Measurements from ENCODE around the gene CFAP20. TPM values are rescaled to one million over a fixed set of nuclear protein-coding genes. Genes with fewer than 3 reads are reported as not detected.

Gene CFAP20
- polyA plus RNA-seq, 2 of the 4 experiments (the other 2 are of a cell fraction): 45.3 to 53.1 TPM

DNA sequence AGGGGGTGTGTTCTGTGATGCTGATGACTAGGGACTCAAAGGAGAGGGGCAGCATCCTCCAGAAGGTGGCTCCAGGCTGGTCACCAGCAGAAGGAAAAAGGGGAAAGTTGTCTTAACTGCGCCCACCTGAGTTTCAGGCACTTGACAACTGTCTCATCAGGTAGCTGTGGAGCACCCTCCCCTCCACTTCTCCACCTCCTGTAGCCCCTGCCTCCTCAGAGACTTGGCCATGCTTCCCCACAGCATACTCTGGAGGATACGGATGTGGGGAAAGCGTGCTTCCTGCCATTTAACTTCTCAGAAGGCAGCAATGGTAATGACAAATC is 17.9 kb downstream of the CFAP20 start:
- Histone ChIP-seq H3K9me3 (no peaks in the 10 kb centered on the region), H3K27ac (no peak overlapping the region), H3K4me3 (no peak overlapping the region), H3K4me2 (no peak overlapping the region), H3K4me1 (no peaks in the 10 kb centered on the region)
- TF ChIP-seq RNF2 (IDR thresholded peaks at IDR 0.05; ENCODE audit: borderline replicate concordance, low read depth) (no peak), FOSL2 (IDR thresholded peaks at IDR 0.05) (no peak), FOSL2 (CRISPR knock-in tag; IDR thresholded peaks at IDR 0.05) (no peak), POLR2A (IDR thresholded peaks at IDR 0.05; ENCODE audit: low read length) (no peak), MAFK (IDR thresholded peaks at IDR 0.05; ENCODE audit: partially characterized antibody) (no peak), HOXB13 (CRISPR knock-in tag; IDR thresholded peaks at IDR 0.05; ENCODE audit: low read depth) (no peak), MYC (IDR thresholded peaks at IDR 0.05; ENCODE audit: borderline replicate concordance, low read length) (no peak), TFCP2L1 (CRISPR knock-in tag; IDR thresholded peaks at IDR 0.05) (no peak)
- TF ChIP-seq, protein P1, sequence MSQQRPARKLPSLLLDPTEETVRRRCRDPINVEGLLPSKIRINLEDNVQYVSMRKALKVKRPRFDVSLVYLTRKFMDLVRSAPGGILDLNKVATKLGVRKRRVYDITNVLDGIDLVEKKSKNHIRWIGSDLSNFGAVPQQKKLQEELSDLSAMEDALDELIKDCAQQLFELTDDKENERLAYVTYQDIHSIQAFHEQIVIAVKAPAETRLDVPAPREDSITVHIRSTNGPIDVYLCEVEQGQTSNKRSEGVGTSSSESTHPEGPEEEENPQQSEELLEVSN (IDR thresholded peaks at IDR 0.05; ENCODE audit: borderline replicate concordance, low read depth): no peak
- DNase-seq (ENCODE audit: low read depth in 1 of 2, low spot score in 1 of 2) (no peak), FAIRE-seq (no peak), ATAC-seq (no peak)
- WGBS (ENCODE audit: missing lambda C conversion rate): 92% methylated on average over 3 of the region's 3 CpGs
- ChIA-PET POLR2A (no interaction called here), CTCF (interaction anchor here (5.2 kb wide), 1 partner anchor 13 kb away, joined by 35 read pairs; no protein-coding TSS in a partner anchor)

GRCh38 chr16:58110571-58111301 is 18.4 kb downstream of the CFAP20 start:
- Histone ChIP-seq H3K4me2 (no peak overlapping the region), H3K27ac (no peak overlapping the region), H3K9me3 (no peaks in the 10 kb centered on the region), H3K4me1 (no peaks in the 10 kb centered on the region), H3K4me3 (no peak overlapping the region)
- POLR2A ChIA-PET: no interaction called here
- ATAC-seq (peak; percentile 27 to 41; a peak in 4 of 6 replicates), DNase-seq (ENCODE audit: low read depth in 1 of 2, low spot score in 1 of 2) (no peak), FAIRE-seq (no peak)
- CTCF ChIA-PET: interaction anchor here (0.9 to 5.2 kb wide), 4 partner anchors 11 to 83 kb away, joined by 3 to 35 read pairs (median 10); no protein-coding TSS in a partner anchor
- TF ChIP-seq HEYL (CRISPR knock-in tag; IDR thresholded peaks at IDR 0.05): no peak
- TF ChIP-seq FOXS1 (CRISPR knock-in tag; IDR thresholded peaks at IDR 0.05): no peak
- no peak for TF ChIP-seq MYC (IDR thresholded peaks at IDR 0.05; ENCODE audit: borderline replicate concordance, low read length)
- no peak for TF ChIP-seq EHF (CRISPR knock-in tag; IDR thresholded peaks at IDR 0.05)
- no peak for TF ChIP-seq HOXB13 (CRISPR knock-in tag; IDR thresholded peaks at IDR 0.05; ENCODE audit: low read depth)
- no peak for TF ChIP-seq EP300 (IDR thresholded peaks at IDR 0.05)
- no peak for TF ChIP-seq BCL3 (IDR thresholded peaks at IDR 0.05)
- 61% methylated on average over 12 of the region's 12 CpGs for WGBS (ENCODE audit: missing lambda C conversion rate)

DNA sequence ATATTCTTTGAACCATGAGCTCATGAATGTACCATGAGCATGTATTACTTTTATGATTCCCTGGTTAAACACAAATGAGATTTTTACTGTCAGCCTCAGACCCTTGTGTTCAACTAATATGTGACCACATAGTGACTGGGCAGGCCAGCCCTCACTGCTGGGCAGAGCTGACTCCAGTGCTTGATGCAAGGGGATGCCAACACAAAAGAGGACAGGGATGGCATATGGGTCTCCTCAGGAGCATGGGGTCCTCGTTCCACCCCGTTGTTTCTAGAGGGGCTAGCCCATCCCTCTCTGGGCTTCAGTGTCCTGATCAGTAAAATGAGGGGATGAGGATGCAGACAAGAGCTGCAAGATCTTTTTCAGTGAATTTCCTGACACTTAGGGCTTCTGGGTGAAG is 19.3 kb downstream of the CFAP20 start:
- Histone ChIP-seq H3K27ac (no peak overlapping the region), H3K4me3 (no peak overlapping the region), H3K4me1 (no peaks in the 10 kb centered on the region), H3K9me3 (no peaks in the 10 kb centered on the region), H3K4me2 (no peak overlapping the region)
- ChIA-PET CTCF (interaction anchor here (0.9 to 5.2 kb wide), 3 partner anchors 11 to 82 kb away, joined by 4 to 35 read pairs (median 15); no protein-coding TSS in a partner anchor), POLR2A (interaction anchor here (1.2 kb wide), 1 partner anchor 20 kb away, joined by 3 read pairs; no protein-coding TSS in a partner anchor)
- no peak for FAIRE-seq
- no peak for DNase-seq (ENCODE audit: low read depth in 1 of 2, low spot score in 1 of 2)
- 13% methylated on average over 2 of the region's 2 CpGs for WGBS (ENCODE audit: missing lambda C conversion rate)
- ATAC-seq: peak in 1 of 2 experiments; percentile 16; a peak in 1 of 6 replicates
- TF ChIP-seq PHF8 (IDR thresholded peaks at IDR 0.05; ENCODE audit: borderline replicate concordance, low read depth): no peak
- no peak for TF ChIP-seq HEYL (CRISPR knock-in tag; IDR thresholded peaks at IDR 0.05)
- no peak for TF ChIP-seq FOSB (CRISPR knock-in tag; IDR thresholded peaks at IDR 0.05)
- no peak for TF ChIP-seq NPAS2 (CRISPR knock-in tag; IDR thresholded peaks at IDR 0.05; ENCODE audit: borderline replicate concordance)
- TF ChIP-seq POLR2AphosphoS2 (conservative IDR thresholded peaks at IDR 0.05; ENCODE audit: low read length): no peak

- H3K4me1 ChIP-seq: no peaks in the 10 kb centered on the region
- H3K4me3 ChIP-seq: no peak overlapping the region
- no peaks in the 10 kb centered on the region for H3K9me3 ChIP-seq
- CTCF ChIA-PET: interaction anchor here (1.2 to 5.2 kb wide), 3 partner anchors 11 to 81 kb away, joined by 3 to 35 read pairs (median 15); no protein-coding TSS in a partner anchor
- H3K4me2 ChIP-seq: no peak overlapping the region
- FAIRE-seq: no peak
- ATAC-seq: no peak
- POLR2A ChIA-PET: interaction anchor here (1.2 kb wide), 1 partner anchor 20 kb away, joined by 3 read pairs; no protein-coding TSS in a partner anchor
- 86% methylated on average over 8 of the region's 8 CpGs for WGBS (ENCODE audit: missing lambda C conversion rate)
- H3K27ac ChIP-seq: no peak overlapping the region
- TF ChIP-seq NPAS2 (CRISPR knock-in tag; IDR thresholded peaks at IDR 0.05; ENCODE audit: borderline replicate concordance) (no peak), MAZ (IDR thresholded peaks at IDR 0.05; ENCODE audit: borderline replicate concordance, low read depth, low read length) (no peak)
- TF ChIP-seq, protein P2, sequence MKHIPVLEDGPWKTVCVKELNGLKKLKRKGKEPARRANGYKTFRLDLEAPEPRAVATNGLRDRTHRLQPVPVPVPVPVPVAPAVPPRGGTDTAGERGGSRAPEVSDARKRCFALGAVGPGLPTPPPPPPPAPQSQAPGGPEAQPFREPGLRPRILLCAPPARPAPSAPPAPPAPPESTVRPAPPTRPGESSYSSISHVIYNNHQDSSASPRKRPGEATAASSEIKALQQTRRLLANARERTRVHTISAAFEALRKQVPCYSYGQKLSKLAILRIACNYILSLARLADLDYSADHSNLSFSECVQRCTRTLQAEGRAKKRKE (CRISPR knock-in tag; IDR thresholded peaks at IDR 0.05; ENCODE audit: low read depth): no peak
- DNase-seq (ENCODE audit: low read depth in 1 of 2, low spot score in 1 of 2): no peak
Observed at GRCh38 chr16:58109330-58109729, 19.9 kb downstream of the CFAP20 start.

Measured in A549 (cell line).